Measurements from ENCODE around the gene MATCAP1. TPM values are rescaled to one million over a fixed set of nuclear protein-coding genes. Genes with fewer than 3 reads are reported as not detected.

Gene MATCAP1
- total and polyA plus RNA-seq, 8 donors, result 4.8 to 55.6 (median 14.7) TPM

DNA sequence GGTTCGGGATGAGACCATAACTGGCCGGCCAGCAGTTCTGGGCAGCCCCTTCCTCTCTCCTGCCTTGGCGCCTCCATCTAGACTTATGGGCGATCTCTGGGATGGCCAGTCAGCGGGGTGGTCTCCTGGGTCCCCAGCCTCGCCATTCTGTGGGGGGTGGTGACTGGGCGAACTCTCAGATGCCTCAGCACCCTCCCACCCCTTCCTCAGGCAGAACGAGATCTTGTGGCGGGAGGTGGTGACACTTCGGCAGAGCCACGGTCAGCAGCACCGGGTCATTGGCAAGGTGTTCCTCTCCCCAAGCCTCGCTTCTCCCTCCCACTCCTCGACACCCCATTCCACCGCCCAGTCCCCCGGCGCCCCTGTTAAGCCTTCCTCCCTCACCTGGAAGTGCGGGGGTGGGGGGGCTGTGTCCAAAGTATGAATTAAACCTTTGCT is 17.6 kb downstream of the MATCAP1 start:
- Histone ChIP-seq H3K36me3 (no peaks in the 10 kb centered on the region), H3K4me1 (peaks cover 5 to 19% (median 9%) of the 10 kb centered on the region in 3 donors), H3K27ac (no peak overlapping the region), H3K9me3 (no peaks in the 10 kb centered on the region), H3K4me3 (no peak overlapping the region), H3K27me3 (no peaks in the 10 kb centered on the region)
- no peak for TF ChIP-seq CTCF (IDR thresholded peaks at IDR 0.05)
- DNase-seq (peak in 4 of 6 donors; percentile 3 to 62 (median 38)), ATAC-seq (no peak), FAIRE-seq (no peak)
- intact Hi-C loops (cut with DNase I), result loop anchor here in 1 of 3 donors (10.0 kb wide), 1 partner anchor 191 kb away; no protein-coding TSS in a partner anchor
- 70 to 78% methylated on average over 14 to 18 of the region's 18 CpGs for WGBS, 2 donors

DNA sequence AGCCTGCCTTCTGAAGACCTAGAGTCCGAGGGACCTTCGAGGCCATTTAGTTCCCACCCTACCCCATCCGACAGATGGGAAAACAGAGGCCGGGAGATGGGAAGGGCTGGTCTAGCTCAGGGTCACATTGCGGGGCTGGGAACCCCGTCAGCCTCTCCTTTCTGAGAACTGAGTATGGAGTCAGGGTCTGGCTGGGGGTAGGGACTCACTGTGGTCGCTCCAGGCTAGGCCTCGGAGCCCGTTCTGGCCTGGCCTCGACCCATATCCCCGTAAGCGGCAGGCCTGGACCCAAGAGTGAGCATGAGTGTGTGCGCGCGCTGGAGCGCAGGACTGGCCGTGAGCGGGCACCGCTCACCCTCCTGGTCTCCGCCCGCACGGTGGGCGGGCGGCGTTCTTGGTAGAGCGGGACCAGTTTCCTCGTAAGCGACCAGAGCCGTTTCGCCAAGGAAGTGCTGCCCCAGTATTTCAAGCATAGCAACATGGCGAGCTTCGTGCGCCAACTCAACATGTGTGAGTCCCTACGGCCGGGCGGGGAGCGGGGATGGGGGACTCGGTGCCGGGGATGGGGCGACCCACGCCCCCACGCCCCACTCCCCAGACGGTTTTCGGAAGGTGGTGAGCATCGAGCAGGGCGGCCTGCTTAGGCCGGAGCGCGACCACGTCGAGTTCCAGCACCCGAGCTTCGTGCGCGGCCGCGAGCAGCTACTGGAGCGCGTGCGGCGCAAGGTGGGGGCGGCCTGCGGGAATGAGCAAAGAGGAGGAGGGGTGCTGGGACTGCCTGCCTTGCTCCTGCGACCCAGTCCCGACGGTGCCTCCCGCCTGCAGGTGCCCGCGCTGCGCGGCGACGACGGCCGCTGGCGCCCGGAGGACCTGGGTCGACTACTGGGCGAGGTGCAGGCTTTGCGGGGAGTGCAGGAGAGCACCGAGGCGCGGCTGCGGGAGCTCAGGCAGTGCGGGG is 18.4 kb downstream of the MATCAP1 start:
- H3K27me3 ChIP-seq, result no peaks in the 10 kb centered on the region

GRCh38 chr16:67164599-67165061 is 19.1 kb downstream of the MATCAP1 start, which contains the start of gene HSF4:
HSF4 (plus strand) TSS chr16:67164745; CDS start chr16:67164812, 67 bp downstream.
- H3K27me3 ChIP-seq, result no peaks in the 10 kb centered on the region
- H3K36me3 ChIP-seq, result no peaks in the 10 kb centered on the region
- no peak for FAIRE-seq
- H3K4me1 ChIP-seq, result peaks cover 5 to 14% (median 5%) of the 10 kb centered on the region in 3 donors
- no peaks in the 10 kb centered on the region for H3K9me3 ChIP-seq
- peak within 1 kb of the TSS in 2 of 4 donors; percentile 17 to 30 for H3K4me3 ChIP-seq
- H3K27ac ChIP-seq, result no peak within 1 kb of the TSS
- ATAC-seq, result peak in 3 of 4 donors; percentile 12 to 28 (median 18)
- DNase-seq, result peak in 5 of 6 donors; percentile 32 to 79 (median 61)
- intact Hi-C loops (cut with DNase I), result loop anchor here in 1 of 3 donors (10.0 kb wide), 1 partner anchor 190 kb away; no protein-coding TSS in a partner anchor
- WGBS, 2 donors, result 7 to 15% methylated on average over 30 to 41 of the region's 41 CpGs
- TF ChIP-seq CTCF (IDR thresholded peaks at IDR 0.05), result no peak

More for the DNA sequence above, 18.4 kb downstream of the MATCAP1 start:
- peak in 4 of 6 donors; percentile 10 to 74 (median 46) for DNase-seq
- Histone ChIP-seq H3K4me3 (peak overlapping the region in 1 of 4 donors; percentile 30), H3K9me3 (no peaks in the 10 kb centered on the region), H3K36me3 (no peaks in the 10 kb centered on the region), H3K4me1 (peaks cover 5 to 19% (median 9%) of the 10 kb centered on the region in 3 donors), H3K27ac (no peak overlapping the region)
- FAIRE-seq, result no peak
- WGBS, 2 donors, result 54 to 58% methylated on average over 80 to 85 of the region's 85 CpGs
- no peak for ATAC-seq
- intact Hi-C loops (cut with DNase I), result loop anchor here in 1 of 3 donors (10.0 kb wide), 1 partner anchor 191 kb away; no protein-coding TSS in a partner anchor
- no peak for TF ChIP-seq CTCF (IDR thresholded peaks at IDR 0.05)

GRCh38 chr16:67163999-67164558 is 19.7 kb downstream of the MATCAP1 start:
- Histone ChIP-seq H3K4me1 (peaks cover 0 to 11% (median 5%) of the 10 kb centered on the region in 3 donors), H3K4me3 (peak overlapping the region in 1 of 4 donors; percentile 27), H3K9me3 (no peaks in the 10 kb centered on the region), H3K36me3 (no peaks in the 10 kb centered on the region), H3K27ac (no peak overlapping the region), H3K27me3 (no peaks in the 10 kb centered on the region)
- DNase-seq (peak in 4 of 6 donors; percentile 20 to 78 (median 48)), ATAC-seq (no peak), FAIRE-seq (no peak)
- 29 to 36% methylated on average over 32 to 34 of the region's 34 CpGs for WGBS, 2 donors
- intact Hi-C loops (cut with DNase I), result loop anchor here in 1 of 3 donors (10.0 kb wide), 1 partner anchor 189 kb away; no protein-coding TSS in a partner anchor
- no peak for TF ChIP-seq CTCF (IDR thresholded peaks at IDR 0.05)
